ENCODE results near the gene STAB2. TPM values are rescaled to one million over a fixed set of nuclear protein-coding genes. Genes with fewer than 3 reads are reported as not detected.

Gene STAB2
- total RNA-seq, 1 experiment from 2014 or later: 0.73 TPM

- Histone ChIP-seq H3K27me3 (no peaks in the 10 kb centered on the region), H3K4me1 (peaks cover 12% of the 10 kb centered on the region), H3K9me3 (replicated peaks) (no peaks in the 10 kb centered on the region), H3K27ac (no peak overlapping the region), H3K36me3 (no peaks in the 10 kb centered on the region), H3K4me3 (no peak overlapping the region)
- DNase-seq: peak; percentile 63 to 80
These were observed 93.6 kb downstream of the STAB2 start for GRCh38 chr12:103680591-103681141.

DNA sequence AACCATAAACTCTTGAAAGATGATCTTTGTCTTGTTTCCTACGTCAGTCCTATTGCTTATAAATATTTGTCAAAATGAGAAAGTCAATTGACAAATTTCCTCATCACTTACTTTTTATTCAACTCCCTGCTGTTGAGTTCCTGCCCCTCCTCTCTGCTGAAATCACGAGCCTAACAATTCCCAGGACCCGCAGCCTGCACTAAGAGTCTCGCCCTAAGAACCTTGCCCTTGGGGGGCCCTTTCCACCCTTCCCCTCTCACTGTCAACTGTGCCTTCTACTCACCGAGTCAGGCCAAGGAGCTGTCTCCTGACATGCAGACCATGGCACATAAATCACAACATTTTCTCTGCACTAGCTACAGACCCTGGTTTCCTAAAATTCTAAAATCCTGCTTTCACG is 99.0 kb downstream of the STAB2 start:
- DNase-seq: no peak
- H3K36me3 ChIP-seq: no peaks in the 10 kb centered on the region
- H3K4me3 ChIP-seq: no peak overlapping the region
- no peaks in the 10 kb centered on the region for H3K27me3 ChIP-seq
- H3K9me3 ChIP-seq (replicated peaks): no peaks in the 10 kb centered on the region
- peaks cover 3% of the 10 kb centered on the region for H3K4me1 ChIP-seq
- H3K27ac ChIP-seq: no peak overlapping the region

- no peaks in the 10 kb centered on the region for H3K9me3 ChIP-seq (replicated peaks)
- H3K4me3 ChIP-seq: no peak overlapping the region
- no peaks in the 10 kb centered on the region for H3K36me3 ChIP-seq
- H3K27ac ChIP-seq: no peak overlapping the region
- DNase-seq: no peak
- H3K4me1 ChIP-seq: no peaks in the 10 kb centered on the region
- no peaks in the 10 kb centered on the region for H3K27me3 ChIP-seq
These were observed 100.2 kb downstream of the STAB2 start for GRCh38 chr12:103687253-103687652.

- H3K4me1 ChIP-seq: no peaks in the 10 kb centered on the region
- H3K27me3 ChIP-seq: no peaks in the 10 kb centered on the region
- H3K9me3 ChIP-seq (replicated peaks): no peaks in the 10 kb centered on the region
- no peaks in the 10 kb centered on the region for H3K36me3 ChIP-seq
- DNase-seq: no peak
- H3K27ac ChIP-seq: no peak overlapping the region
- no peak overlapping the region for H3K4me3 ChIP-seq
These were observed 101.4 kb downstream of the STAB2 start for GRCh38 chr12:103688376-103689063.

- H3K9me3 ChIP-seq (replicated peaks): no peaks in the 10 kb centered on the region
- no peaks in the 10 kb centered on the region for H3K36me3 ChIP-seq
- no peak overlapping the region for H3K4me3 ChIP-seq
- H3K27ac ChIP-seq: no peak overlapping the region
- H3K27me3 ChIP-seq: no peaks in the 10 kb centered on the region
- H3K4me1 ChIP-seq: no peaks in the 10 kb centered on the region
- no peak for DNase-seq
These were observed 103.4 kb downstream of the STAB2 start for GRCh38 chr12:103690426-103690825.

DNA sequence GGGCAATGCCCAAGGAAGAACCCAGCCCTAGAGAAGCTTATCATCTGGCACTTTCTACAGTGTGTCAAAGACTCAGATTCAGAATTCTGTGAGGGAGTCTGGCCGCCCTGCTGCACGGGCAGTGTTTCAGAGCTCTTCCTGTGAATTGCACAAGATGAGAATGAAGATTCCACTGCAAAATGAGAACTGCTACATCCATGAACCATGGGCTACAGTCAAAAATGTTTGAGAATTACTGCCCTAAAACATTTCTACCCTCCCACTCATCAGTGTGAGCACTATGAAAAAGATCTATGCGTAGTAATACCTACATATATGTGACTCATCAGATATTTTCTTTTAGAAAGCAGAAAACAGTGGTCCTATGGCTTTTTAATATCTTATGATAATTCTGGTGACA is 104.0 kb downstream of the STAB2 start:
- no peak for DNase-seq

DNA sequence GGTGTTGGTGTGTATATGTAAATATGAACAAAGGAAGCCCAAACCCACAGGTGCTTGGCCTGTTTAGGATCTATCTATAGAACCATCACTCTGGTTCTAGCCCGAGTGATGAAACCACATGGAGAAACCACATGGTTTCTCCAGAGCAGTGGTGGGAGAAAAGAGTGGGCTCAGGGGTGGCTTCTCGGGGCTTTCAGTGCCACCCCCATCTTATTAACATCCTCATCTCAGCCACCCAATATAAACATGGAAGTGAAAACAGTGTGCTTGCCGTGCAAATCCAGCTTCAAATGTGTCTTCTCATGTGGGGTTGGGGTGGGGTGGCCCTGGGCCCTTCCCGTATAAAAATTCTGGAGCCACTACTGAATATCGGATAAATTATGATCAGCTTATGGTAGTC is 109.0 kb downstream of the STAB2 start:
- H3K27me3 ChIP-seq: no peaks in the 10 kb centered on the region
- no peaks in the 10 kb centered on the region for H3K9me3 ChIP-seq (replicated peaks)
- no peak overlapping the region for H3K4me3 ChIP-seq
- H3K36me3 ChIP-seq: no peaks in the 10 kb centered on the region
- no peaks in the 10 kb centered on the region for H3K4me1 ChIP-seq
- no peak overlapping the region for H3K27ac ChIP-seq
- DNase-seq: no peak

More for the DNA sequence above, 104.0 kb downstream of the STAB2 start:
- H3K9me3 ChIP-seq (replicated peaks): no peaks in the 10 kb centered on the region
- no peaks in the 10 kb centered on the region for H3K4me1 ChIP-seq
- no peaks in the 10 kb centered on the region for H3K27me3 ChIP-seq
- H3K27ac ChIP-seq: no peak overlapping the region
- H3K4me3 ChIP-seq: no peak overlapping the region
- no peaks in the 10 kb centered on the region for H3K36me3 ChIP-seq

GRCh38 chr12:103697971-103698751 is 111.1 kb downstream of the STAB2 start:
- no peak for DNase-seq
- H3K27me3 ChIP-seq: no peaks in the 10 kb centered on the region
- H3K27ac ChIP-seq: no peak overlapping the region
- no peaks in the 10 kb centered on the region for H3K4me1 ChIP-seq
- no peak overlapping the region for H3K4me3 ChIP-seq
- no peaks in the 10 kb centered on the region for H3K36me3 ChIP-seq
- H3K9me3 ChIP-seq (replicated peaks): no peaks in the 10 kb centered on the region

DNA sequence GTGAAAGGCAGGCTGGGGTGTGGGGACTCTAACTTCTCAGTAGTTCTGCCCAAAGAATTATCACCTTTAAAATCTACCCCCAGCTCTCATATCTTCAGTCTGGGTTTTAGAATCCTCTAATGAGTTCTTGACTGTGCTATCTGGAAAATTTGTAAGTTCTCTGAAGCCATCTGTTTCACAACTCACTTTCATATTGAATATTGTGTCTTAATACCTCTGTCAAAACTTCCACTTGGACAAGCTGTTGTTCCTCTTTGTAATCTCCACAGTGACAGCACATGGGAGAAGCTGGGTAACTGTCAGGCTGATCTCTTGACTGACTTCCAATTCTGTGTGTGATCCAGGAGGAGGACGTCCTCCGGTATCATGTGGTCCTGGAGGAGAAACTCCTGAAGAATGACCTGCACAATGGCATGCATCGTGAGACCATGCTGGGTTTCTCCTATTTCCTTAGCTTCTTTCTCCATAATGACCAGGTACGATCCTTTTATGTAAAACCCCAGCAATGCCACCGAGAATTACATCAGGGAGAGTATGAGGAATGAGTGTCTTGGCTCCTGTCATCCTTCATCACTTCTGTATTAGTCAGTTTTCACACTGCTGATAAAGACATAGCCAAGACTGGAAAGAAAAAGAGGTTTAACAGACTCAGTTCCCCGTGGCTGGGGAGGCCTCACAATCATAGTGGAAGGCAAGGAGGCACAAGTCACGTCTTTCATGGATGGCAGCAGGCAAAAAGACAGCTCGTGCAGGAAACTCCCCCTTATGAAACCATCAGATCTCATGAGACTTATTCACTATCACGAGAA is 111.9 kb downstream of the STAB2 start:
- Histone ChIP-seq H3K9me3 (replicated peaks) (no peaks in the 10 kb centered on the region), H3K4me3 (no peak overlapping the region), H3K27ac (no peak overlapping the region), H3K36me3 (no peaks in the 10 kb centered on the region), H3K4me1 (no peaks in the 10 kb centered on the region), H3K27me3 (no peaks in the 10 kb centered on the region)
- DNase-seq: no peak

- Histone ChIP-seq H3K36me3 (no peaks in the 10 kb centered on the region), H3K27me3 (no peaks in the 10 kb centered on the region), H3K27ac (no peak overlapping the region), H3K4me3 (no peak overlapping the region), H3K4me1 (no peaks in the 10 kb centered on the region), H3K9me3 (replicated peaks) (no peaks in the 10 kb centered on the region)
- DNase-seq: no peak
These were observed 118.0 kb downstream of the STAB2 start for GRCh38 chr12:103705098-103705497.

GRCh38 chr12:103705927-103706326 is 118.9 kb downstream of the STAB2 start:
- no peak overlapping the region for H3K27ac ChIP-seq
- no peaks in the 10 kb centered on the region for H3K9me3 ChIP-seq (replicated peaks)
- no peak overlapping the region for H3K4me3 ChIP-seq
- DNase-seq: peak in 1 of 2 experiments; percentile 16
- H3K27me3 ChIP-seq: no peaks in the 10 kb centered on the region
- H3K36me3 ChIP-seq: no peaks in the 10 kb centered on the region
- H3K4me1 ChIP-seq: no peaks in the 10 kb centered on the region

DNA sequence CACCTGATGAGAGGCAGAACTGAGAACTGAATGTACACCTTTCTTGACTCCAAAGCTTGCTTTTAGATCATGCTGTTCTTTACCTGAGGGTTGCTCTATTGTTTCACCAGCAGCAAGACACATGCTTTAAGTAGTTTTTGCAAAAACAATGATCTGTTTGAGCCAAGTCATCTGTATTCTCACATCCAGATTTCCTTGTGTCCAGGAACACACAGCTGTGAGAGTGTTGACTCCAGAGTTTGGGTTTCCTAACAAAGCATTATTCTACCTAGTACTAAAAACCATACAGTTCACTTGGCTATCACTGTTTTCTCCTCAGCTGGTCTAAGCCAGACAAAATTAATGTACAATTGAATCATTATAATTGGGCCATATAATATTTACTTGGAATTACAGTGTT is 120.4 kb downstream of the STAB2 start:
- Histone ChIP-seq H3K27me3 (no peaks in the 10 kb centered on the region), H3K4me1 (peaks cover 8% of the 10 kb centered on the region), H3K9me3 (replicated peaks) (no peaks in the 10 kb centered on the region), H3K36me3 (no peaks in the 10 kb centered on the region), H3K4me3 (no peak overlapping the region), H3K27ac (no peak overlapping the region)
- no peak for DNase-seq

GRCh38 chr12:103710544-103710943 is 123.5 kb downstream of the STAB2 start:
- Histone ChIP-seq H3K27ac (no peak overlapping the region), H3K4me3 (no peak overlapping the region), H3K4me1 (peaks cover 19% of the 10 kb centered on the region), H3K9me3 (replicated peaks) (no peaks in the 10 kb centered on the region), H3K27me3 (no peaks in the 10 kb centered on the region), H3K36me3 (no peaks in the 10 kb centered on the region)
- DNase-seq: no peak

DNA sequence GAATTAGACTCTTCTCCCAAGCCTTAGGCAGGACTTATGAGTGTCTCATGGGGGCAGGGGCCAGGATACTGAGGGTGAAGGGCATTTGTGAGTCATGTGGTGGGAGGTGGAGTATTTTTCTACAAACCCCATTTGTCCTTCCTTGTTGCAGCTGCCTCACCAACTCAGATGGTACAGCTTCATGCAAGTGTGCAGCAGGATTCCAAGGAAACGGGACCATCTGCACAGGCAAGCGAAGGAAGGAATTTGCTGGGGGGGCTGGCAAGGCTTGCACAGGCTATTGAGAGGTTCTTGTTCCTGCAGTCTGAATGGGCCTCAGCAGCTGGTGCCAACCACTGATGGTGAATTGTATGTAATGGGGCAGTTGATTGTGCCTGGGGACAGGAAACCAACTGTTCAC is 125.1 kb downstream of the STAB2 start:
- Histone ChIP-seq H3K27ac (0 out of 2 replicates have a peak overlapping the region, but pooled peaks have one; percentile 4), H3K36me3 (no peaks in the 10 kb centered on the region), H3K27me3 (no peaks in the 10 kb centered on the region), H3K4me3 (no peak overlapping the region), H3K4me1 (peaks cover 19% of the 10 kb centered on the region), H3K9me3 (replicated peaks) (no peaks in the 10 kb centered on the region)
- DNase-seq: peak; percentile 56 to 70

DNA sequence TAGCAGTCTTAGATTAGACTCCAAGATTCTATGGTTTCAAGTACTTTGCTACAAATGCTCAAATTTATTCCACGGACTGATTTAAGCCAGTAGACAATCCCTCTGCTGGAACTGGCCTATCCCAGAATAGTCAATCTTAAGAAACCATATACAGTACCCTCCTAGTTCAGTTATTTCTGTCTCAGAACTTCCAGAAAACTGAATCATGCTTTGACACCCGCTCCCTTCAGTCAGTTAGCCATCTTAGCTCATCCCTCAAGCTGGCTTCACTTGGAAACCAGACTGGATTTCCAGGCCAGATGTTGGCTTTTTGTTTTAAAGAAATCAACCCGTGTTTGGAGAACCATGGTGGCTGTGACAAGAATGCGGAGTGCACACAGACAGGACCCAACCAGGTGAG is 128.4 kb downstream of the STAB2 start:
- DNase-seq: peak; percentile 15 to 49
- peak overlapping the region; percentile 57 for H3K27ac ChIP-seq

More for the DNA sequence above, 128.4 kb downstream of the STAB2 start:
- no peak overlapping the region for H3K4me3 ChIP-seq
- no peaks in the 10 kb centered on the region for H3K36me3 ChIP-seq
- no peaks in the 10 kb centered on the region for H3K27me3 ChIP-seq
- H3K9me3 ChIP-seq (replicated peaks): no peaks in the 10 kb centered on the region
- H3K4me1 ChIP-seq: peaks cover 19% of the 10 kb centered on the region
